ENCODE measurements around the gene CISD3. TPM values are rescaled to one million over a fixed set of nuclear protein-coding genes. Genes with fewer than 3 reads are reported as not detected.

Gene CISD3
- total RNA-seq, 3 donors from 2014 or later = 8.9 to 15.0 (median 12.5) TPM

DNA sequence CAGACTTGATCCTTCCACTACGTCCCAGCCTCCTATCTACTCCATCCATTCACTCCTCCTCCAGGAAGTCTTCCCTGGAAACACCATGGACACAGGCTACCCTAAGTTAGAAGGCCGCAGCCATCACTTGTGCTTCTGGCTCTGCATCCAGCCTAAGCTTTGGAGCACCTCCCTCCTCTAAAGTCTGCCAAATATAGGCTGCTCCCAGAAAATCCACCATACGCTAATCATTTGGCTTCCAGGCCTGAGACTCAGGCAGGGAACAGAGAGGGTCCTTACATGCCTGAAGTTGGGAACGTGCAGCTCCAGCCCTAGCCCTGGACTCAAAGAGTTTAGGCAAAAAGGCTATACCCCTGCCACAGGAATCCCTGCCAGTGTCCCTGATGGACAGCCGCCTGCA is 11.3 kb downstream of the CISD3 start:
- TF ChIP-seq POLR2AphosphoS5 (IDR thresholded peaks at IDR 0.05) (no peak), POLR2A (IDR thresholded peaks at IDR 0.05) (no peak), CTCF (IDR thresholded peaks at IDR 0.05) (no peak)
- peaks cover 16 to 18% of the 10 kb centered on the region in 2 donors for H3K4me1 ChIP-seq
- H3K9me3 ChIP-seq = no peaks in the 10 kb centered on the region
- intact Hi-C loops (cut with DNase I; ENCODE audit: low total_unique reads) = no loop called here
- H3K27ac ChIP-seq = peak overlapping the region; percentile 88 to 91
- no peaks in the 10 kb centered on the region for H3K27me3 ChIP-seq
- no peaks in the 10 kb centered on the region for H3K36me3 ChIP-seq
- no peak overlapping the region for H3K4me3 ChIP-seq
- no peak for DNase-seq (ENCODE audit: low spot score in 2 of 2)

DNA sequence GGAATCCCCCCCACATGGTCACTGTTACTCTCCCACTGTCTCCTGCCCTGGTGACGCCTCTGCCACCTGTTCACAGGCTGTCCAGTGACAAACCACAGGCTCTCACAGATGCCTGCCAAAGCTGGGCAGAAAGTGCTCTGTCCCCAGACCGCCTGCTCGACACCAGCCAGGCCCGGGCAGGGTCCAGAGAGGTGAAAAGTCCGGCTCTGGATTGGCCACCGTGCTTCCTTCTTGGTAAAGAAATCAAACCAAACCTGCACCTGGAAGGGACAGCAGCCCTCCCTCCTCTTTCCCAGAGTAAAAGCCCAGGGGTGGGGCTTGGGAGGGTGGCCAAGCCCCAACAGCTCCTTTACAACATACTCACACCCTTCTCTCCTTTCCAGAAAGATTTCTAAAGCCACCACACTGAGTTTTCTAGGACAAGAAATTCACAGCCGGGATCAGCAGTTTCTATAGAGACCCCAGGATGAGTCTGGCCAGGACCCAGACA is 11.8 kb downstream of the CISD3 start:
- H3K27me3 ChIP-seq = no peaks in the 10 kb centered on the region
- H3K36me3 ChIP-seq = no peaks in the 10 kb centered on the region
- H3K27ac ChIP-seq = peak overlapping the region; percentile 88 to 91
- peak overlapping the region in 1 of 3 donors; percentile 4 for H3K4me3 ChIP-seq
- no peak for DNase-seq (ENCODE audit: low spot score in 2 of 2)
- intact Hi-C loops (cut with DNase I; ENCODE audit: low total_unique reads) = no loop called here
- no peaks in the 10 kb centered on the region for H3K9me3 ChIP-seq
- no peak for TF ChIP-seq CTCF (IDR thresholded peaks at IDR 0.05)
- TF ChIP-seq POLR2AphosphoS5 (IDR thresholded peaks at IDR 0.05) = no peak
- no peak for TF ChIP-seq POLR2A (IDR thresholded peaks at IDR 0.05)
- peaks cover 16 to 23% of the 10 kb centered on the region in 2 donors for H3K4me1 ChIP-seq

- Histone ChIP-seq H3K9me3 (no peaks in the 10 kb centered on the region), H3K27ac (peak overlapping the region; percentile 88 to 91), H3K4me1 (peaks cover 16 to 25% of the 10 kb centered on the region in 2 donors), H3K36me3 (no peaks in the 10 kb centered on the region), H3K27me3 (no peaks in the 10 kb centered on the region), H3K4me3 (peak overlapping the region in 1 of 3 donors; percentile 4)
- no peak for DNase-seq (ENCODE audit: low spot score in 2 of 2)
- TF ChIP-seq CTCF (IDR thresholded peaks at IDR 0.05) (no peak), POLR2AphosphoS5 (IDR thresholded peaks at IDR 0.05) (peak in 1 of 3 donors; percentile 36)
- intact Hi-C loops (cut with DNase I; ENCODE audit: low total_unique reads) = no loop called here
These were observed 12.5 kb downstream of the CISD3 start for GRCh38 chr17:38742411-38743308.

DNA sequence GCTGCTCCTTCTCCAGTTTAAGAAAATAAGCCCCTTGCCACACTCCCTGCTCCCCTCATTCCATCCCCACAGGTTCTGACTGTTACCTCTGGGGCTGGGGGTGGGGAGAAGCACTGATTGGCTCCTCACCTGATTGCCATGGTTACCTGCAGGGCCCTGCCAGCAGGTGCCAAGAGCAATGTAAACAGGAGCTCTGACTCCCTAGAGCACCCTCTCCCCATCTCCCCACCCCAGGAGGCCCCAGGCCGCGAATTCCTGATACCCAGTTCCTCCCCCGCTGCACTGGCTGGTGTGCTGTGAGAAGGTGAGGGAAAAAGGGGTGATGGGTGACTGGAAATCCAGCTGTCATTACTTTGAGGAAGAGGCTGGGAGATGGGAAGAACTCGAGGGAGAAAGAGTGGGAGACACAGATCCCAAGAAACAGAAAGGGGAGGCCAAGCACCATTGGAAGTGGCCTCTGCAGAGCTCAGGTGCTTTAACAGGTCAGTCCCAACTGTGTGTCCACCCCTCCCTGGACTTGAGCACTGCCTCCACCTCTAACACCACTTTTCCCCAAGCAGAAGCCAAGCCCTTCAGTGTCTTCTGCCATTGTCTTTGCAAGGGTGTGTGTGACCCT is 13.5 kb downstream of the CISD3 start:
- intact Hi-C loops (cut with DNase I; ENCODE audit: low total_unique reads) = no loop called here
- DNase-seq (ENCODE audit: low spot score in 2 of 2) = no peak
- Histone ChIP-seq H3K27me3 (no peaks in the 10 kb centered on the region), H3K9me3 (no peaks in the 10 kb centered on the region), H3K27ac (peak overlapping the region; percentile 51 to 88), H3K4me1 (peaks cover 16 to 25% of the 10 kb centered on the region in 2 donors), H3K4me3 (no peak overlapping the region), H3K36me3 (no peaks in the 10 kb centered on the region)
- TF ChIP-seq CTCF (IDR thresholded peaks at IDR 0.05) (no peak), POLR2AphosphoS5 (IDR thresholded peaks at IDR 0.05) (no peak), POLR2A (IDR thresholded peaks at IDR 0.05) (no peak)

DNA sequence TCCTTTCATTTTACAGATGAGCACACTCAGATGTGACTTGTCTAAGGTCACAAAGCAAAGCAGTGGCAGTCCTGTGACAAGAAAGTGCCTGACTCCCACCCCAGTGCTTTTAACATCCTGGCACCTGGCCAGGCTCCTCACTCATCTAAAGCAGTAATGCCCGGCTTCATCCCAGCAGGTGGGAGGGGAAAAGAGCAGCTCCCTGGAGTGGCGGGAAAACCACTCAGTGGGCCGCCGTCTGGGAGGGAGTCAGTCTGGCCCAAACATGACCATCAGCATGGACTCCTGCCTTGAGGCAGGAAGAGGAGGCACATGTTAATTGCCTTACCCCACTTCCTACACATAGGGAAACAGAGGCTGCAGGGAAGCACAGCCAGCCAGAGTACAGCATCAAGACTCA is 15.4 kb downstream of the CISD3 start:
- TF ChIP-seq POLR2A (IDR thresholded peaks at IDR 0.05) = no peak
- no peak for TF ChIP-seq POLR2AphosphoS5 (IDR thresholded peaks at IDR 0.05)
- TF ChIP-seq CTCF (IDR thresholded peaks at IDR 0.05) = no peak
- no peaks in the 10 kb centered on the region for H3K27me3 ChIP-seq
- H3K36me3 ChIP-seq = no peaks in the 10 kb centered on the region
- no peak overlapping the region for H3K4me3 ChIP-seq
- intact Hi-C loops (cut with DNase I; ENCODE audit: low total_unique reads) = no loop called here
- peaks cover 16 to 25% of the 10 kb centered on the region in 2 donors for H3K4me1 ChIP-seq
- peak overlapping the region in 1 of 2 donors; percentile 93 for H3K27ac ChIP-seq
- no peak for DNase-seq (ENCODE audit: low spot score in 2 of 2)
- no peaks in the 10 kb centered on the region for H3K9me3 ChIP-seq
